Right lobe of liver (tissue), 4 donors: Measurements from ENCODE around the gene KDM8.
A peak's percentile ranks its signal among the peaks of the same experiment; 100 is the strongest.

Experiments used
- CTCF ChIP-seq, 4 donors: fragments of 200-600 bp in 3 of 4; fragments of 450-650 bp in 1 of 4; IDR thresholded peaks; one replicate each; pipeline versions ENCODE4 v1.5.1 to v1.8.0; 2016 to 2022; ENCODE audit warnings: antibody characterized with exemption in 4 of 4, mild to moderate bottlenecking in 2 of 4
- POLR2A ChIP-seq: fragments of 450-650 bp; IDR thresholded peaks from one replicate; pipeline ENCODE4 v1.6.1; 2017; ENCODE audit warnings: antibody characterized with exemption, mild to moderate bottlenecking
- donor health status: DM: no; HTN: no; CAD: no.
- donor health status: DM: no; HTN: no; CAD: no.
- donor health status: DM: no; HTN: yes; CAD: no.

GRCh38 chr16:27224271-27224737, 21.0 kb downstream of the KDM8 start:
- TF ChIP-seq CTCF (IDR thresholded peaks at IDR 0.05), result no peak
- TF ChIP-seq POLR2A, result peak; percentile 21
